HG02588 (cell line): Measurements from ENCODE around the gene TPRG1.

Experiments used
- ATAC-seq: cut with Tn5 transposase; IDR thresholded peaks from one replicate; pipeline ENCODE4 v1.9.1; 2021; ENCODE audit warnings: mild to moderate bottlenecking, moderate library complexity; ENCODE audit not compliant: unreplicated experiment

The TPRG1 gene

GRCh38 chr3:189349772-189350171 is 178.0 kb downstream of the TPRG1 start:
- no peak for ATAC-seq

- no peak for ATAC-seq
Measured at GRCh38 chr3:189353318-189353965, 181.7 kb downstream of the TPRG1 start.

GRCh38 chr3:189353988-189354889 is 182.5 kb downstream of the TPRG1 start:
- ATAC-seq: no peak

- no peak for ATAC-seq
Measured at GRCh38 chr3:189355115-189355480, 183.3 kb downstream of the TPRG1 start.

GRCh38 chr3:189355481-189356201 is 183.9 kb downstream of the TPRG1 start:
- ATAC-seq: no peak

GRCh38 chr3:189360291-189360690 is 188.5 kb downstream of the TPRG1 start:
- no peak for ATAC-seq

- ATAC-seq: no peak
Measured at GRCh38 chr3:189361103-189361835, 189.5 kb downstream of the TPRG1 start.

GRCh38 chr3:189363590-189364255 is 192.0 kb downstream of the TPRG1 start:
- ATAC-seq: no peak

GRCh38 chr3:189365609-189366564 is 194.1 kb downstream of the TPRG1 start:
- ATAC-seq: no peak

GRCh38 chr3:189368384-189368783 is 196.6 kb downstream of the TPRG1 start:
- ATAC-seq: no peak

- no peak for ATAC-seq
Measured at GRCh38 chr3:189369636-189370035, 197.9 kb downstream of the TPRG1 start.

GRCh38 chr3:189372243-189372642 is 200.5 kb downstream of the TPRG1 start:
- no peak for ATAC-seq
